A673 (cell line): ENCODE data around the gene NUP85. TPM values are rescaled to one million over a fixed set of nuclear protein-coding genes. Genes with fewer than 3 reads are reported as not detected.

Source experiments
- BruUV-seq: library from RNA; stranded (reverse); fragments of 400-500 nt; replicated peaks from 2 replicates; lab custom pipeline; 2021; lab: Mats Ljungman, UMichigan
- CTCF ChIA-PET: fragments of 300-600 bp; sonication (Branson Sonifier 250); formaldehyde crosslinking; loops from one replicate; lab custom pipeline; 2022; ENCODE audit warnings: antibody characterized with exemption; lab: Charles Lee
- POLR2A ChIA-PET: fragments of 300-600 bp; sonication (Branson Sonifier 250); formaldehyde crosslinking; loops from one replicate; lab custom pipeline; 2022; ENCODE audit warnings: antibody characterized with exemption; ENCODE audit not compliant: low non-redundant PET; lab: Charles Lee
- DNase-seq: peaks from one replicate; pipeline ENCODE4 v3.0.0-alpha.2; 2015; ENCODE audit warnings: low spot score
- H3K27ac ChIP-seq: fragments of 200-600 bp; sonication (generic); 2 replicates; pipeline ENCODE4 v1.5.1; 2016; ENCODE audit warnings: mixed run types, low read depth, mild to moderate bottlenecking, mixed read lengths, antibody characterized with exemption, low read length; ENCODE audit not compliant: poor library complexity, severe bottlenecking
- H3K27me3 ChIP-seq: fragments of 200-600 bp; sonication (generic); replicated peaks from 2 replicates; pipeline ENCODE4 v1.6.1; 2017; ENCODE audit warnings: mixed run types, low read depth, mild to moderate bottlenecking, mixed read lengths, antibody characterized with exemption, low read length; ENCODE audit not compliant: insufficient read depth, poor library complexity
- H3K36me3 ChIP-seq: fragments of 200-600 bp; sonication (generic); 2 replicates; pipeline ENCODE4 v1.6.1; 2016; ENCODE audit warnings: mixed run types, mild to moderate bottlenecking, mixed read lengths, antibody characterized with exemption, low read length; ENCODE audit not compliant: insufficient read depth, poor library complexity, severe bottlenecking
- H3K4me1 ChIP-seq: fragments of 200-600 bp; sonication (generic); 2 replicates; pipeline ENCODE4 v1.6.1; 2017; ENCODE audit warnings: mixed run types, mild to moderate bottlenecking, mixed read lengths, antibody characterized with exemption, low read length; ENCODE audit not compliant: insufficient read depth, poor library complexity, severe bottlenecking
- H3K4me3 ChIP-seq: fragments of 200-600 bp; sonication (generic); 2 replicates; pipeline ENCODE4 v1.5.1; 2016; ENCODE audit warnings: low read depth, mixed run types, mild to moderate bottlenecking, mixed read lengths, low read length; ENCODE audit not compliant: poor library complexity, severe bottlenecking
- H3K9me3 ChIP-seq: fragments of 200-600 bp; sonication (generic); 2 replicates; pipeline ENCODE4 v1.6.1; 2016; ENCODE audit warnings: mixed run types, low read depth, mild to moderate bottlenecking, mixed read lengths, antibody characterized with exemption, low read length; ENCODE audit not compliant: poor library complexity, severe bottlenecking
- EZH2 ChIP-seq: fragments of 200-600 bp; sonication (generic); IDR thresholded peaks from 2 replicates; pipeline ENCODE4 v1.6.1; 2017; ENCODE audit warnings: borderline replicate concordance, low read depth, mild to moderate bottlenecking, mixed read lengths, antibody characterized with exemption, low read length; ENCODE audit not compliant: poor library complexity, severe bottlenecking
- intact Hi-C: fragments of 100-400 bp; cut with micrococcal nuclease; formaldehyde crosslinking; loops from one replicate; pipeline ENCODE4 v1.10.0; 2022; ENCODE audit not compliant: unreplicated experiment
- total RNA-seq: library from RNA; stranded (reverse); gene quantifications from 2 replicates; pipeline ENCODE4 v1.2.3, GENCODE V29; 2021
- TF ChIP-seq, protein P1 (sequence below): fragments of 300-800, 200-600 bp; sonication (generic); conservative IDR thresholded peaks from 2 replicates; pipeline ENCODE4 v1.5.1; 2017; ENCODE audit warnings: low read depth, mild to moderate bottlenecking, antibody characterized with exemption, low read length, moderate library complexity, mixed read lengths

Gene NUP85
- total RNA-seq, 1 experiment from 2014 or later, result 140 TPM

DNA sequence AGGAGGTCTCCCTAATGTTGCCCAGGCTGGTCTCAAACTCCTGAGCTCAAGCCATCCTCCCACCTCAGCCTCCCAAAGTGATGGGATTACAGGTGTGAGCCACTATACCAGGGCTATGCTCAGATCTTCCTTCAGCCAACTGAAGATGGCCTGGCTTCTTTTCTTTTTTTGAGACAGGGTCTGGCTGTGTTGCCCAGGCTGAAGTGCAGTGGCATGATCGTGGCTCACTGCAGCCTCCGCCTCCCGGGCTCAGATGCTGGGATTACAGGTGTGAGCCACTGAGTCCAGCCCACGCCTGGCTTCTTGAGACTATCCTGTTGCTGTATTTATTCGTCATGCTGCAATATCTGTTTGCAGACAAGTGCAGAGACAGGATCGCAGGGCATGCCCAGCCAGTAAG is 79.6 kb downstream of the NUP85 start:
- TF ChIP-seq EZH2, result no peak
- TF ChIP-seq, protein P1, sequence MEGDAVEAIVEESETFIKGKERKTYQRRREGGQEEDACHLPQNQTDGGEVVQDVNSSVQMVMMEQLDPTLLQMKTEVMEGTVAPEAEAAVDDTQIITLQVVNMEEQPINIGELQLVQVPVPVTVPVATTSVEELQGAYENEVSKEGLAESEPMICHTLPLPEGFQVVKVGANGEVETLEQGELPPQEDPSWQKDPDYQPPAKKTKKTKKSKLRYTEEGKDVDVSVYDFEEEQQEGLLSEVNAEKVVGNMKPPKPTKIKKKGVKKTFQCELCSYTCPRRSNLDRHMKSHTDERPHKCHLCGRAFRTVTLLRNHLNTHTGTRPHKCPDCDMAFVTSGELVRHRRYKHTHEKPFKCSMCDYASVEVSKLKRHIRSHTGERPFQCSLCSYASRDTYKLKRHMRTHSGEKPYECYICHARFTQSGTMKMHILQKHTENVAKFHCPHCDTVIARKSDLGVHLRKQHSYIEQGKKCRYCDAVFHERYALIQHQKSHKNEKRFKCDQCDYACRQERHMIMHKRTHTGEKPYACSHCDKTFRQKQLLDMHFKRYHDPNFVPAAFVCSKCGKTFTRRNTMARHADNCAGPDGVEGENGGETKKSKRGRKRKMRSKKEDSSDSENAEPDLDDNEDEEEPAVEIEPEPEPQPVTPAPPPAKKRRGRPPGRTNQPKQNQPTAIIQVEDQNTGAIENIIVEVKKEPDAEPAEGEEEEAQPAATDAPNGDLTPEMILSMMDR, result no peak
- H3K36me3 ChIP-seq, result peaks cover 13% of the 10 kb centered on the region
- no peaks in the 10 kb centered on the region for H3K27me3 ChIP-seq
- H3K4me3 ChIP-seq, result no peak overlapping the region
- H3K9me3 ChIP-seq, result no peaks in the 10 kb centered on the region
- no peak overlapping the region for H3K27ac ChIP-seq
- intact Hi-C loops, result no loop called here
- POLR2A ChIA-PET, result interaction anchor here (0.7 kb wide), 1 partner anchor 325 kb away, joined by 22 read pairs; no protein-coding TSS in a partner anchor
- CTCF ChIA-PET, result no interaction called here
- BruUV-seq, result no TSS peak
- no peak for DNase-seq
- no peaks in the 10 kb centered on the region for H3K4me1 ChIP-seq

Other genes with a start within 250 kb of the NUP85 start
- 1.2 and 2.9 TPM in 2 replicates for gene HID1, start 232.9 kb upstream of the NUP85 start, total RNA-seq
- 5.8 and 7.6 TPM in 2 replicates for gene CDR2L, start 218.0 kb upstream of the NUP85 start, total RNA-seq
- gene MRPL58, start 193.0 kb upstream of the NUP85 start, total RNA-seq, result 59.9 and 61.4 TPM in 2 replicates
- 291 and 311 TPM in 2 replicates for gene ATP5PD, start 158.7 kb upstream of the NUP85 start, total RNA-seq
- 25.6 and 25.7 TPM in 2 replicates for gene KCTD2, start 158.5 kb upstream of the NUP85 start, total RNA-seq
- 0.80 and 3.1 TPM in 2 replicates for gene SLC16A5, start 117.7 kb upstream of the NUP85 start, total RNA-seq
- gene ARMC7, start 95.7 kb upstream of the NUP85 start, total RNA-seq, result 11.8 and 12.3 TPM in 2 replicates
- 43.3 and 50.0 TPM in 2 replicates for gene NT5C, start 73.9 kb upstream of the NUP85 start, total RNA-seq
- 493 and 526 TPM in 2 replicates for gene JPT1, start 51.2 kb upstream of the NUP85 start, total RNA-seq
- gene SUMO2, start 22.7 kb upstream of the NUP85 start, total RNA-seq, result 681 and 703 TPM in 2 replicates
- gene GGA3, start 55.9 kb downstream of the NUP85 start, total RNA-seq, result 52.7 and 55.8 TPM in 2 replicates
- gene MRPS7, start 56.2 kb downstream of the NUP85 start, total RNA-seq, result 103 and 105 TPM in 2 replicates
- 14.7 and 22.4 TPM in 2 replicates for gene MIF4GD, start 65.6 kb downstream of the NUP85 start, total RNA-seq
- 40.0 and 45.0 TPM in 2 replicates for gene SLC25A19, start 83.8 kb downstream of the NUP85 start, total RNA-seq
- gene GRB2, start 200.0 kb downstream of the NUP85 start, total RNA-seq, result 95.2 and 101 TPM in 2 replicates